Measurements from ENCODE around the gene ZMYM3.

ZMYM3 gene

GRCh38 chrX:71216485-71216884, 37.5 kb downstream of the ZMYM3 start:
- Histone ChIP-seq H3K27me3 (ENCODE audit: control insufficient read depth, low read length) (no peaks in the 10 kb centered on the region), H3K9me3 (ENCODE audit: control insufficient read depth, insufficient read depth, low read length) (no peaks in the 10 kb centered on the region), H3K79me2 (ENCODE audit: control insufficient read depth, low read length) (no peaks in the 10 kb centered on the region), H3K27ac (ENCODE audit: low read depth, low read length) (no peak overlapping the region), H4K20me1 (ENCODE audit: control insufficient read depth, insufficient read depth, low read depth, low read length) (no peaks in the 10 kb centered on the region), H3K36me3 (ENCODE audit: control insufficient read depth, low read length) (no peaks in the 10 kb centered on the region), H3K4me1 (ENCODE audit: control insufficient read depth, low read length) (peaks cover 8% of the 10 kb centered on the region), H3K4me2 (ENCODE audit: low read length) (no peak overlapping the region), H3K4me3 (ENCODE audit: low read length) (no peak overlapping the region), H3F3A (ENCODE audit: control insufficient read depth, insufficient read depth) (no peaks in the 10 kb centered on the region), H3K9me2 (replicated peaks; ENCODE audit: control insufficient read depth, low read length) (no peaks in the 10 kb centered on the region)
- TF ChIP-seq, protein P1, sequence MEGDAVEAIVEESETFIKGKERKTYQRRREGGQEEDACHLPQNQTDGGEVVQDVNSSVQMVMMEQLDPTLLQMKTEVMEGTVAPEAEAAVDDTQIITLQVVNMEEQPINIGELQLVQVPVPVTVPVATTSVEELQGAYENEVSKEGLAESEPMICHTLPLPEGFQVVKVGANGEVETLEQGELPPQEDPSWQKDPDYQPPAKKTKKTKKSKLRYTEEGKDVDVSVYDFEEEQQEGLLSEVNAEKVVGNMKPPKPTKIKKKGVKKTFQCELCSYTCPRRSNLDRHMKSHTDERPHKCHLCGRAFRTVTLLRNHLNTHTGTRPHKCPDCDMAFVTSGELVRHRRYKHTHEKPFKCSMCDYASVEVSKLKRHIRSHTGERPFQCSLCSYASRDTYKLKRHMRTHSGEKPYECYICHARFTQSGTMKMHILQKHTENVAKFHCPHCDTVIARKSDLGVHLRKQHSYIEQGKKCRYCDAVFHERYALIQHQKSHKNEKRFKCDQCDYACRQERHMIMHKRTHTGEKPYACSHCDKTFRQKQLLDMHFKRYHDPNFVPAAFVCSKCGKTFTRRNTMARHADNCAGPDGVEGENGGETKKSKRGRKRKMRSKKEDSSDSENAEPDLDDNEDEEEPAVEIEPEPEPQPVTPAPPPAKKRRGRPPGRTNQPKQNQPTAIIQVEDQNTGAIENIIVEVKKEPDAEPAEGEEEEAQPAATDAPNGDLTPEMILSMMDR (IDR thresholded peaks at IDR 0.05; ENCODE audit: low read depth, low read length, poor library complexity, severe bottlenecking): no peak
- TF ChIP-seq EZH2phosphoT487 (IDR thresholded peaks at IDR 0.05; ENCODE audit: borderline replicate concordance, low read length): no peak

DNA sequence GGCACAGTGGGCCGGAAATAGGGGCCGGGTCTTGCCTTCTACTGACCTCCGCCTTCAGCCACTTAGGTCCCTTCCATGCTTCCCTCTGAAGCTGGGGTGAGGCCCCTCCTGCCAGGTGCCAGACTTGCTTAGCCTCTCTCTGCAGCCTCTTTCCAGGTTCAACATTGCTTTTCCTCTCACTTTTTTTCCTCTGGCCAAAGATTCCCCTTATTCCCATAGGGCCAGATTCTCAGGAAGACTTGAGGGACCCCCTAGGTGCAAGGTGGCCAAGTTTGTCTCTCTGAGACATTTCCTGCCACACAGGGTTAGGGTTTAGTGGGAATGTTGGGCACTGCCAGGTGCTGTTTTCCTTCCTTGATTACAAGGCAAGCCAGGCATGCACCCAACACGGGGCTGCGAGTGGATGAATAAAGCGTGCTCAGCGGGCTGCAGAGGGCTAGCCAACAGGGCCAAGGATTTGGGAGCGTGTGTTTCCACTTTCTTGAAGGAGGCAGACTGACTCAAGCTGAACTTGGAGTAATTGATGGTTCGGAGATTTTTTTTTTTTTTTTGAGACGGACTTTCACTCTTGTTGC, 38.5 kb downstream of the ZMYM3 start:
- Histone ChIP-seq H3K27me3 (ENCODE audit: control insufficient read depth, low read length) (no peaks in the 10 kb centered on the region), H3K36me3 (ENCODE audit: control insufficient read depth, low read length) (no peaks in the 10 kb centered on the region), H3K79me2 (ENCODE audit: control insufficient read depth, low read length) (no peaks in the 10 kb centered on the region), H3F3A (ENCODE audit: control insufficient read depth, insufficient read depth) (no peaks in the 10 kb centered on the region), H3K4me2 (ENCODE audit: low read length) (no peak overlapping the region), H3K9me3 (ENCODE audit: control insufficient read depth, insufficient read depth, low read length) (no peaks in the 10 kb centered on the region), H3K4me1 (ENCODE audit: control insufficient read depth, low read length) (peaks cover 8% of the 10 kb centered on the region), H3K27ac (ENCODE audit: low read depth, low read length) (no peak overlapping the region), H4K20me1 (ENCODE audit: control insufficient read depth, insufficient read depth, low read depth, low read length) (no peaks in the 10 kb centered on the region), H3K4me3 (ENCODE audit: low read length) (no peak overlapping the region), H3K9me2 (replicated peaks; ENCODE audit: control insufficient read depth, low read length) (no peaks in the 10 kb centered on the region)
- no peak for TF ChIP-seq EZH2phosphoT487 (IDR thresholded peaks at IDR 0.05; ENCODE audit: borderline replicate concordance, low read length)

DNA sequence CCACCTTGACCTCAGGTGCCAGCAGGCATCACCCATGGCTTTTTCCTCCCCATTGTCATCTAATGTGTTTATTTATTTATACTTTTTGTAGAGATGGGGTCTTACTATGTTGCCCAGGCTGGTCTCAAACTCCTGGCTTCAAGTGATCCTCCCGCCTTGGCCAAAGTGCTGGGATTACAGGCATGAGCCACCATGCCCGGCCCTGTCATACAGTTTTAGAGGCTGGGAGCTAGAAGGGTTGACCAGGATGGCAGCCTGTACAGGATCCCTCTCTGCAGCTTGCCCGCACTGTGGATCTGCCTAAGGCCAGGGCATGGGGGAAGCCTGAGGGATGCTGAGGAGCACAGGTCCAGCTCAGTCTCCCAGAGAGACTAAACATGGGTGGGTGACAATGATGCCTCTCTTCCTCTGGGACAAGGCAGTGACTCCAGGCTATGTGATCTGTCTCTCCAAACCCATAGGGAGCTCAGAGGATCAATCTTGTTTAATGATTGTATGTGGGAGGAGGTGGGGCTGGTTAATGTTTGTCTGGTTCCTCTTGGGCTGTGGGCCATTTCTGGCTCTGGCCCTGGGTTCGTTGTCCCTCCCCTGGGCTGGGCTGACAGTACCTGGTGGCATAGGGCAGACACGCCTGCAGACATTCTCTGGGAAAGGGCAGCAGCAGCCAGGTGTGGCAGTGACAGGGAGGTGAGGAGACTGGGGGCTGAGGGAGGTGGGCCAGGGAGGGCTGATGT, 39.2 kb downstream of the ZMYM3 start:
- H3K4me3 ChIP-seq (ENCODE audit: low read length): no peak overlapping the region

More for the DNA sequence above, 39.2 kb downstream of the ZMYM3 start:
- H3K27ac ChIP-seq (ENCODE audit: low read depth, low read length): no peak overlapping the region
- TF ChIP-seq, protein P1 (IDR thresholded peaks at IDR 0.05; ENCODE audit: low read depth, low read length, poor library complexity, severe bottlenecking): no peak
- TF ChIP-seq EZH2phosphoT487 (IDR thresholded peaks at IDR 0.05; ENCODE audit: borderline replicate concordance, low read length): no peak
- H3K9me2 ChIP-seq (replicated peaks; ENCODE audit: control insufficient read depth, low read length): no peaks in the 10 kb centered on the region
- H3K4me2 ChIP-seq (ENCODE audit: low read length): no peak overlapping the region
- H3K9me3 ChIP-seq (ENCODE audit: control insufficient read depth, insufficient read depth, low read length): no peaks in the 10 kb centered on the region
- no peaks in the 10 kb centered on the region for H3K79me2 ChIP-seq (ENCODE audit: control insufficient read depth, low read length)
- no peaks in the 10 kb centered on the region for H4K20me1 ChIP-seq (ENCODE audit: control insufficient read depth, insufficient read depth, low read depth, low read length)
- H3K27me3 ChIP-seq (ENCODE audit: control insufficient read depth, low read length): no peaks in the 10 kb centered on the region
- H3K36me3 ChIP-seq (ENCODE audit: control insufficient read depth, low read length): no peaks in the 10 kb centered on the region
- H3F3A ChIP-seq (ENCODE audit: control insufficient read depth, insufficient read depth): no peaks in the 10 kb centered on the region
- peaks cover 8% of the 10 kb centered on the region for H3K4me1 ChIP-seq (ENCODE audit: control insufficient read depth, low read length)
